Islet of Langerhans (tissue), 1 donor: Measurements from ENCODE around the gene KRT14.
"Not testable (repeated sequence)": the region's sequence is repeated elsewhere in the genome, so short reads cannot be mapped to it uniquely, and the experiment has no call there.

ENCODE experiments used
- FAIRE-seq: peaks from one replicate; lab custom pipeline; 2011; peaks lifted over from hg19 to GRCh38; lab: Jason Lieb, UNC

KRT14 gene

DNA sequence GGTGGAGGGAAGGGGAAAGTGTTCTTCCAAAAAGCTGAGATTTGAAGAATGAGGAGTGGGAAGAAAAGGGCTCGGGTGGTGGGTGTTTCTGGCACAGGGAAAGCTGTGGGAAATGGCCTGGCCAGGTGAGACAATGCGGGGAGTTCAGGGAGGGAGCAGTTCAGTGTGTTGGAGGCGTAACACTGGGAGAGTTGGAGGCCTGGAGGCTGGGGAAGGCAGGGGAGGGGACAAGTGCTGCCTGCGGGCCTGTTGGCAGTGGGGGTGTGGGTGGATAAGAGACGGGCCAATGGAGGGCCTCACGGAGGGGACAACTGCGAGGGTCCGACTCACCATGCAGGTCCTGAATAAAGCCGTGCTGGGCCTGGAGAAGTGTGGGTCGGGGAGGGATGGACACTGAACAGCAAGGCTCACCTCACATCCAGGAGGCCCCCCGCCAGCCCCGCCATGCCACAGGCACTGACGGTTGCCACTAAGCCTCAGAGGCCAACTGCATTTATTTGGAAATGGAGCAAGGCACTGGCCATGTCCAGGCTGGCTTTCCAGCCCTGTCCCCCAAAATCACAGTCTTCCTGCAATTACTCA, 40.8 kb downstream of the KRT14 start:
- no peak for FAIRE-seq

DNA sequence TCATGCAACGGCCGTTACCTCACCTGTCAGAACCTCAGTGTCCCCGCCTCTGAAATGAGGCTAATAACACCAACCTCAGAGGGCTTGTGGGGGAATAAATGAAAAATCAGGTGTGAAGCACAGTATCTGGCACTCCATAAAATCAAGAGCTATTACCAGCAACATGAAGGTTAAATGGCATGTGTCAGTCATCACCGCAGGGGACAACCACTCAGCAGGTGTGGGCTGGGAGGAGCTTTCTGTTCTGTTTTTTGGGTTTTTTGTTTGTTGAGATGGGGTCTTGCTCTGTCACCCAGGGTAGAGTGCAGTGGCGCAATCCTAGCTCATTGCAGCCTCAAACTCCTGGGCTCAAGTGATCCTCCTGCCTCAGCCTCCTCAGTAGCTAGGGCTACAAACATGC, 41.8 kb downstream of the KRT14 start:
- no peak for FAIRE-seq

DNA sequence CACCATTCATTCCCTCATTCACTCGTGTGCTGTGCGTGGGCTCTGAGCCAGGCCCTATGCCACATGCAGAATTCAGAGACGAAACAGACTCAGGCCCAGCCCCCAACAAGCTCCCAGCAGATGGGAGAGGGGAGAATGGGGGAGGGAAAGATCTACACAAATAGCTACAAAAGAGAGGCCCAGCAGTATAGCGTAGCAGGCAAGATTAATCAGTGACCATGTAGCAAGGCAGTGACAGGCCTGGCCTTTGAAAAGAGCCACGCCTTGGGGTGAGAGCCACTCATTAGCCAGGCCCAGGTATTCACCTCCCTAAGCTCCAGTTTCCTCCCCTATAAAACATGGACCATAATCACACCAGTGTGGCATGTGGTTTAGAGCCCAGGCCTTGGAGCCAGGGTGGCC, 42.2 kb downstream of the KRT14 start:
- no peak for FAIRE-seq

DNA sequence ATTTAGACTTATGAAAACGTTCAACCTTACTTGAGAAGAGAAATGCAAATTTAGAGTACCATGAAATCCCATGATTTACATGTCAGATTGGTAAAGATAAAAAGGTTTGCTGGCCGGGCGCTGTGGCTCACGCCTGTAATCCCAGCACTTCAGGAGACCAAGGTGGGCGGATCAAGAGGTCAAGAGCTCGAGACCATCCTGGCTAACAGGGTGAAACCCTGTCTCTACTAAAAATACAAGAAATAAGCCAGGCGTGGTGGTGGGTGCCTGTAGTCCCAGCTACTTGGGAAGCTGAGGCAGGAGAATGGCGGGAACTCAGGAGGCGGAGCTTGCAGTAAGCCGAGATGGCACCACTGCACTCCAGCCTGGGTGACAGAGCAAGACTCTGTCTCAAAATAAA, 43.9 kb downstream of the KRT14 start:
- not testable (repeated sequence) for FAIRE-seq

DNA sequence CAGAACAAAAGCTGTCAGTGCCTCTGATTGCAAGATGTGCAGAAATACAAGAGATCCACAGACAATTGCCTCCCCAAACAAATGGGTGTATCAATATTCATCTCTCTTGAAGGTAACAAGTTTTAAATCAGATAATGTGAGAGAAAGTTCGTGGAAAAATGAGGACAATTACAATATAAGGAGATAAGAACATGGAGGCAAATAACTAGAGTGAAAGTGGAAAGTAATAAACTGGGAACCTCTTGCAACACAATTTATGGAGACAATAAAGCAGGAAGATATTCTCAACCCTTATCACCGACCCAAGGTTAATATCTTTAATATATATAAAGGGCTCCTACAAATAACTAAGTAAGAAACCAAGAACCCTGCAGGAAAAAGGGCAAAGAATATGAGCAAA, 44.3 kb downstream of the KRT14 start:
- FAIRE-seq = no peak

DNA sequence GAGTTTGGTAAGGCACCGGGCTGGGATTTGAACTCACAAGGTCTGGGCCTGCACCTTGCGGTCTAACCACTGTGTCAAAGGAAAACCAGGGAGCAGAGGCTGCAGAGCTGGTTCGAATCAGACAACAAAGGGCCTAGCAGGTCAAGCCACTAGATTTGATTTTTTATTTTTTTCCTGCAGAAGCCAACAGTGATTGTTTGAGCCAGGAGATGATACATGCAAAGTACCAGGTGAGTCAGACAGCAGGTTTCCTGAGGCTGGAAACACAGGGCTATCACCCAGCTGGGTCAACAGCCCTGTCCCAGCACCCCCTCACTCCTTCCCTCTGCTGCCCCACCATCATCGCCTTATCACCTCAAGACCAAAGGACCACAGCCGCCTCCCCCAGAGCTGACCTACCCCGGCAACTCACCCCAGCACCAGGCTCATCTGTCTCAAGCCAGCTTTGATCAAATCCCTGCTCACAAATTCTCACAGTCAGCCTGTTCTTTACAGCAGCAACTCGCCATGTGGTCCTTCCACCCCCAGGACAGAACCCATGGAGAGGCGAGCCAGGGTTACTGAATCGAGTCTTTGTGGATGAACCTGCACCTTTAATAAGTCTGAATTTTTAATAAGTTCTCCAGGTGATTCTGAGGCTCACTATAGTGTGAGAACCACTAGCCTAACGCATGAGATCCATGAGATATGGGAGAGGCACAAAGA, 45.6 kb downstream of the KRT14 start:
- no peak for FAIRE-seq

DNA sequence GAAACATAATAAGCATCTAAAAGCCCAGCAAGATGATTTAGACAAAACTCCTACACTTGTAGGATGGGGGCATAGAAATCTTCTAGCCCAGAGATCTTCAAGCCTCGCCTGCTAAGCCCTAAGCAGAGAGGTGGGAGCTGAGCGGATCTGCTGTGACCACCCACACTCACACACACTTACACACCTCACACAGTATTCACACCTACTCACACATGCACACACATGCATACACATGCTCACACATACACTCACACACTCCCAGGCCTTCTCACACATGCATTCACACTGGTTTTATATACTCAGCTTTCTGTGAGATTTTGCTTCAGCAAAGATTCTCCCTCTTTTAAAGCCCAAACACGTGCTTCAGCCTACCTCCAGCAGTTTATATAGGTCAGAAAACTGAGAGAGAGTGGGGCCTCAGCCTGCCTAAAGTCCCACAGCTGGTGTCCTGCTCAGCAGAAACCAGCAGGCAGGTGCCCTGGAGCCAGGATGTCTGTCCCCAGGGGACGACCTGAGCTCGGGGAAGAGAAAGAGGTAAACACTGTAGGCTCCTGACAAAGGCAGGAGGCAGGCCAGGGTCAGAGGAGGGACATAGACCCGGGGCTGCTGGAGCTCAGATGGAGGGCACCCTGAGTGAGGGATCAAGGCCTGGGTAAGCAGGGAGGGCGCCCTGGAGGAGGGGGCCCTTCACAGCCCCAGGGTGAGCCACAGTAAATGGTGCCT, 46.6 kb downstream of the KRT14 start:
- no peak for FAIRE-seq

DNA sequence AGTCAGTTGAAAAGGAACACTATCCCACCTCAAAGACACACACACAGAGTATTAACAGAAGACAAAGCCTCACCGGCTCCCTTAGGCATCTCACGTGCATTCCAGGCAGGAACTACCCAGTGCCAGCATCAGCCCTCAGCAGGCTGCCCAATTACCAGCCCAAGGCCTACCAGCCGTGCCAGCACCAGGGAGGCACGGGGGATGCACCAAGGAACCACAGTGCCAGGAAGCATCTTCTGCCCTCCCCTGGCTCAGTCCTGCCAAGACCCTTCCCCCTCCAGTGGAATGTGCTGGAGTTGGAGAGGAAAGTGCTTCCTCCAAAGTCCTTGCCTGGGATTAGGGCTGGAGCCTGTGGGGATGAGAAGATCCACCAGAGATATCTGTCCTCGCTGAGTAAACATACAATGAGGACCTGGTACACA, 47.6 kb downstream of the KRT14 start:
- FAIRE-seq = no peak

DNA sequence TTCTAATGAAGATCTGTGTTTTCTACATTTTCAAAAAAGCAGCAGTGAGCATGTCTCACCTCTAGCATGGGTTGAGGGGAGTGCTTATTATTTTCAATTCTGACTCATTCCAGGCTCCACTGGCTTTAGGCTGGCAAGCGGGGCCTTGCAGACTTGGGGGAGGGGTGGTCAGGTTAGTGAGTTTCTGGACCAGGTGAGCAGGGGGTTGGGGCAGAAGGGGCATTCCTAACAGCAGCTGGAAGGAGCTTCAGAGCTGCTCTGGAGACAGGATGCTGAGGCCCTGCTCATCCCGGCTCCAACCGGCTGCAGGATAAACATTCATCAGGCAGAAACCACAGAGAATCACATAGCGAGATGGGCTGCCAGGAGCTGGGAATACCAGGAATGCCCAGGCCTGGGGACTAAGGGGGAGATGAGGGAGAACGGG, 48.1 kb downstream of the KRT14 start:
- no peak for FAIRE-seq

DNA sequence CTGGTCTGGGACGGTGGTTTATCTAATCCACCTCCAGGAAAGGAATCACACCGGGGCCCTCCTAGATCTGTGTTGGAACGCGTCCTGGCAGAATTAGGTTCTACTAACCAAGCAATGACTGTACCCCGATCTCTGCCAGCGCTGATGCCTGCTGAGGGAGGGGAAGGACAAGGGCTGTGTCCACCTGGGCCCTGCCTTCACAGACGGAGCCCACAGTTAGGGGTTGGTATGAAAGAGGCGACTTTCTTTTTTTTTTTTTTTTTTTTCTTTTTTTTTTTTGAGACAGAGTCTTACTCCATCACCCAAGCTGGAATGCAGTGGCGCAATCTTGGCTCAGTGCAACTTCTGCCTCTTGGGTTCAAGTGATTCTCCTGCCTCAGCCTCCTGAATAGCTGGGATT, 48.7 kb downstream of the KRT14 start:
- no peak for FAIRE-seq

DNA sequence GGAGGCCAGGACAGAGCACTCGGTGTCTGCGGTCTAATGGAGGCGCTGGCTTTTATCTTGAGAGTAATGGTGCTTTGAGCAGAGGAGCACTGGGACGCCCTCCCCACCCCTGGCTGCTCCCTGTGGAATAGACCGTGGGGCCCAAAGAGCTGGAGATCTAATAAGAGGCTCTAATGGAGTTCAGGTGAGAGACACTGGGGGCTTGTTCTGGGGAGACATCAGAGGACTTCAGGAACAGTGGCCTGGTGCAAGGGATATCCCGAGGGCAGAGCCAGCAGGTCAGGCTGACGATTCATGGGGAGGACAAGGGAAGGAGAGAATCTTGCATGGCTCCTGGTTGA, 49.1 kb downstream of the KRT14 start:
- no peak for FAIRE-seq

DNA sequence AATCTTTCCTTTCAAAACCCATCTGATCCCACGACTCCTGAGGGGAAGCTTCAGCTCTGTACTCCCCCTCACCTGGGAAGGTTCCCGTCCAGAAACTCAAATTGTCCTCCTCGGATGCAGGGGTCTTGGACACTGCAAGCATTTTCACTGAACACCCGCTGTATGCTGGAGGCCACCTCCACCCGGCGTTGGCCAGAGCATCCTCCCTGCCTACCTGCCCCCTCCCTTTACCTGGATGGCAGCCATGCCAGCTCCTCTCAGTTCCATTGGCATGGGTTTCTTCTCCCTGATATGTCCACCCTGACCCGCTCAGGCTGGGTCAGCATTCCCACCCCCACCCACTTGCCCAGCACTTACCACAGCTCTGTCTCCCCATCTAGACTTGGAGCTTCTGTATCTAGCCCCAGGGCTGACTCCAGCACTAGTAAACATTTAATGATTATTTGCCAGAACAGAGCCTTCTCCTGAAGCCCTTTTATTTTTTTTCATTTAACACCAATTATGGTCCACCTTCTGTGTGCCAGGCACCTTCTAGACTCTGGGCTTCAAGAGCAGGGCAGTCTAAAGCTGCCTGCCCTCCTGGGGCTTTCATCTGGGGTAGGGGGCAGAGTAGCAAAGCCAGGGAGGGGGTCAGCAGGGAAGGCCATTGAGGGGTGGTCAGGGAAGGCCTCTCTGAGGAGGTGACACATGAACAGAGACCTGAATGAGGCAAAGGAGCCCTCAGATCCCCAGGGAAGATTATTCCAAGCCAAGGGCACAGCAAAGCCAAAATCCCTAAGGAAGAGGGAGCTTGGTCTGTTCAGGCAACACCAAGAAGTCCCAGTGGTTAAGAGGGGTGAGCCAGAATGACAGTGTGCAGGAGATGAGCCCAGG, 49.7 kb downstream of the KRT14 start:
- no peak for FAIRE-seq

DNA sequence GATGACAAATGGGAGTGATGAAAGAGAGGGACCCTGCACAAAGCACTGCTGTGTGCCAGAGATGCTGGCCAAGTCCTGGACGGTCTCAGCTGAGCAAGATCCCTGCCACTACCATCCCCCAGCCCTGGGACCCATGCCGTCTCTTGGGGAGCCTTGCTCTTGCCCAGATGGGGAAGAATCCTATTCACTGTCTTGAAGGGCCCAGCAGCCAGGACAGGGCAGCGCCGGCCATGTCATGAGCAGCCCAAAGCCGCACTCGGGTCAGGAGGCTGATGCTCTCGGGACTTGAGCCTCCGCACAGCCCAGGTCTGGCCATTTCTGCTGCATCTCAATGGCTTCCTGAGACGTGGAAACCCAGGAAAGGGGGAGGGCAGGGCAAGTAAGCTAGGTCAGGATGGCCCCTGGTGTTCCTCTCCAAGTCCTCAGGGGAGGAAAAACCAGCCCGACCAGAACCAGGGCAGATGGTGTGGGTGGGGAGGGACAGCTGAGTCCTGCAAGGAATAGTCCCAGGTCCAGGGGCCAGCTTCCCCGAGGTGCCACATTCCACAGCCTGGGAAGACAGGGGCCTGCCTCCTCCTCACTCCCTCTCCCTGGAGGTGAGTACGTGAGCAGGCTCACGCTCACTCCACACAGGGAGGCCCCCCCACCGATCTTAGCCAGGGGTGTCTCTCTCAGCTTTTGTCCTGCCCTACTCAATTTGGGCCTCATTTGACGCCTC, 50.8 kb downstream of the KRT14 start:
- no peak for FAIRE-seq

DNA sequence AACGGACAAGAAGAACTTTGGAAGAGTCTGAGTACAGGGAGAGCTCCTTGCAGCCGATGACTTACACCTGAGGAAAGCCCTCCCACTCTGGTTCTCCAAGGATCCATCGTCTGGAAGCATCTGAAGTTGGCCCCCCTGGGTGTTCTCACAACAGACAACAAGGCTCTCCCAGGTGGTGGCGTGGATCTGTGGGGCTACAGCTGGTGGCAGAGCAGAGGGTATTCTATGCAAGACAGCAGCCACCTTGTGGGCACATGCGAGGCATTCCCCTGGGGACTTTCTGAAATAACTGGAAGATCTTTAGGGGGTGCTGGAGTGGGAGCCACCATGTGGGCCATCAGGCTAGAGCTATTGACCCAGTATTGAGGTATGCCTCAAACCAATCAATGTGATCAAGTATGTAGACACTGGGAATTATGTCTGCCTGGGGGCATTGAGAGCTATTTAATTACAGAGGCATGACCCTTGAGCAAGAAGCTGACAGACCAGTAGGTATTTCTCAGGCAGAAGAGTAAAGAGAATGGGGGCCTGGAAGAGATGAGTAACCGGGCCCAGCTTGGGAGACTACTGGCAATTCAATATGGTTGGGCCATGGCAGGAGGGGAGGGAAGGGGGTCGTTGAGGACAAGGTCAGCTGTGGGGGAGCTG, 51.7 kb downstream of the KRT14 start:
- FAIRE-seq = no peak

DNA sequence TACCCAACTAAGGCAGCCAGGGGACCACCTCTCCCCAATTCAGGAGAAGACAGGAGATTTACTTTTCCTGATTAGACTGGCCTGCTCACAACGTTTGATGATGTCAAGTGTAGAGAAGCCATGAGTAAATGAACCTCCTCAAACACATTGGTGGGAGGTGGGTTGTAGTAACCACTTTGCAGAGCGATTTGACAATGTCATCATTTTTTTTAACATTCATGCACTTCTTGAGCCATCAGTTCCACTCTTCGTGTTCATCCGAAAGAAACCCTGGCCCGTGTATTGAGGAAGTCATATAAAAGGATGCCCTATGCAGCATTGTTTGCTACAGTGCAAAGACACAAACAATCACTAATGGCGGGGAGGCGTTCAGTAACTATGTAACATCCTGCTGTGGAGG, 53.1 kb downstream of the KRT14 start:
- FAIRE-seq = no peak

DNA sequence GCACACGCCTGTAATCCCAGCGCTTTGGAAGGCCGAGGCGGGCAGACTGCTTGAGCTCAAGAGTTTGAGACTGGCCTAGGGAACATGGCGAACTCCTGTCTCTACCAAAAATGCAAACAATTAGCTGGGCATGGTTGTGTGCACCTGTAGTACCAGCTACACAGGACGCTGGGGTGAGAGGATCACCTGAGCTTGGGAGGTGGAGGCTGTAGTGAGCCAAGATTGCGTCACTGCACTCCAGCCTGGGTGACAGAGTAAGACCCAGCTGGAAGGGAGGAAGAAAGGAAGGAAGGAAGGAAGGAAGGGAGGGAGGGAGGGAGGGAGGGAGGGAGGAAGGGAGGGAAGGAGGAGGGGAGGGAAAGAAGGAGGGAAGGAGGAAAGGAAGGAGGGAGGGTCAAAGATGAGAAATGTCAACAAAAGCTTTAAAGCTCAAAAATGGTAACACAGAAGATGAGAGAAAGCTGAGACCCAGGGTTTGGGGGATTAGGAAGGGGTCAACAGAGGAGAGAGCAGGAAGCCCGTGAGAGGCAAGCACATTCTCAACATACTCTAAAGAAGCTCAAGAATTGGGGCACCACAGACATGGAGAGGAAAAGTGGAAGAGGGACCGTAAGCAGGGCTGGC, 53.6 kb downstream of the KRT14 start:
- no peak for FAIRE-seq
